Neural progenitor cell (in vitro differentiated cells): Measurements from ENCODE around the gene BCAN.

ENCODE experiments used
- CTCF ChIP-seq: fragments of 200-600 bp; sonication (generic); IDR thresholded peaks from 2 replicates; pipeline ENCODE4 v1.5.1; 2017; ENCODE audit warnings: antibody characterized with exemption, mild to moderate bottlenecking
- EZH2 ChIP-seq: fragments of 200-600 bp; sonication (generic); IDR thresholded peaks from 2 replicates; pipeline ENCODE4 v1.6.1; 2017; ENCODE audit warnings: antibody characterized with exemption, mild to moderate bottlenecking, moderate library complexity
- EZH2phosphoT487 ChIP-seq: fragments of 200-600 bp; sonication (generic); IDR thresholded peaks from 2 replicates; pipeline ENCODE4 v1.6.1; 2017; ENCODE audit warnings: antibody characterized with exemption

GRCh38 chr1:156618853-156619581, 22.9 kb upstream of the BCAN start, which contains the start of gene HAPLN2:
- TF ChIP-seq CTCF (peak; percentile 63), EZH2 (no peak), EZH2phosphoT487 (no peak)
